Measurements from ENCODE around the gene THOC5. TPM values are rescaled to one million over a fixed set of nuclear protein-coding genes. Genes with fewer than 3 reads are reported as not detected.
"Not testable (repeated sequence)": the region's sequence is repeated elsewhere in the genome, so short reads cannot be mapped to it uniquely, and the experiment has no call there.

THOC5 gene
- total RNA-seq, 1 experiment from 2014 or later = 74.4 TPM

DNA sequence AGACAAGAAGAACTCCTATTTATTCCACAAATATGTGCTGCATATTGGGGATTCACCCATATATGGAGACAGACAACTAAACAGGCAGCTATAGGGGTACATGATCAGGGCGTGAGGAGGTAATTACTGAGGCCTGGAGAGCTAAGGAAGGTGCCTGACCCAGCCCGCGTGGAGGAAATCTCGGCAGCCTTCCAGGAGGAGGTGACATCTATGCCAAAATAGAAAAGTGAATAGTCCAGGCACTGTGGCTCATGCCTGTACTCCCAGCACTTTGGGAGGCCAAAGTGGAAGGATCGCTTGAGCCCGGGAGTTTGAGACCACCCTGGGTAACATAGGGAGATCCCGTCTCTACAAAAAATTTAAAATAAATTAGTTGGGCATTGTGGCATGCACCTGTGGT lies 13.8 kb upstream of the THOC5 start:
- in situ Hi-C loops (cut with HindIII; ENCODE audit: low pct_unique_long_range_greater_than_20kb, low sequenced_read_pairs) = no loop called here
- Histone ChIP-seq H3K27ac (ENCODE audit: low read length) (no peak overlapping the region), H3K27me3 (ENCODE audit: control insufficient read depth, insufficient read depth, low read length) (no peaks in the 10 kb centered on the region), H3K36me3 (ENCODE audit: control insufficient read depth, insufficient read depth, low read length) (no peaks in the 10 kb centered on the region), H3K4me1 (ENCODE audit: control insufficient read depth, insufficient read depth, low read length) (no peaks in the 10 kb centered on the region), H3K9me3 (ENCODE audit: control insufficient read depth, insufficient read depth, low read depth, low read length) (no peaks in the 10 kb centered on the region), H3K4me3 (ENCODE audit: low read depth in 2 of 2, low read length in 2 of 2) (no peak overlapping the region)
- no TSS peak for BruUV-seq (replicated peaks)
- no peak for DNase-seq (ENCODE audit: low read depth, low spot score)
- POLR2A ChIA-PET = no interaction called here
- ATAC-seq = no peak
- TF ChIP-seq POLR2AphosphoS5 (IDR thresholded peaks at IDR 0.05; ENCODE audit: low read depth, low read length) (no peak), TCF7L2 (IDR thresholded peaks at IDR 0.05; ENCODE audit: low read depth, low read length) (no peak), SIN3A (IDR thresholded peaks at IDR 0.05; ENCODE audit: borderline replicate concordance, insufficient read depth, low read depth, low read length) (no peak)
- TF ChIP-seq, protein P1, sequence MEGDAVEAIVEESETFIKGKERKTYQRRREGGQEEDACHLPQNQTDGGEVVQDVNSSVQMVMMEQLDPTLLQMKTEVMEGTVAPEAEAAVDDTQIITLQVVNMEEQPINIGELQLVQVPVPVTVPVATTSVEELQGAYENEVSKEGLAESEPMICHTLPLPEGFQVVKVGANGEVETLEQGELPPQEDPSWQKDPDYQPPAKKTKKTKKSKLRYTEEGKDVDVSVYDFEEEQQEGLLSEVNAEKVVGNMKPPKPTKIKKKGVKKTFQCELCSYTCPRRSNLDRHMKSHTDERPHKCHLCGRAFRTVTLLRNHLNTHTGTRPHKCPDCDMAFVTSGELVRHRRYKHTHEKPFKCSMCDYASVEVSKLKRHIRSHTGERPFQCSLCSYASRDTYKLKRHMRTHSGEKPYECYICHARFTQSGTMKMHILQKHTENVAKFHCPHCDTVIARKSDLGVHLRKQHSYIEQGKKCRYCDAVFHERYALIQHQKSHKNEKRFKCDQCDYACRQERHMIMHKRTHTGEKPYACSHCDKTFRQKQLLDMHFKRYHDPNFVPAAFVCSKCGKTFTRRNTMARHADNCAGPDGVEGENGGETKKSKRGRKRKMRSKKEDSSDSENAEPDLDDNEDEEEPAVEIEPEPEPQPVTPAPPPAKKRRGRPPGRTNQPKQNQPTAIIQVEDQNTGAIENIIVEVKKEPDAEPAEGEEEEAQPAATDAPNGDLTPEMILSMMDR (IDR thresholded peaks at IDR 0.05) = no peak
- TF ChIP-seq, protein P2, sequence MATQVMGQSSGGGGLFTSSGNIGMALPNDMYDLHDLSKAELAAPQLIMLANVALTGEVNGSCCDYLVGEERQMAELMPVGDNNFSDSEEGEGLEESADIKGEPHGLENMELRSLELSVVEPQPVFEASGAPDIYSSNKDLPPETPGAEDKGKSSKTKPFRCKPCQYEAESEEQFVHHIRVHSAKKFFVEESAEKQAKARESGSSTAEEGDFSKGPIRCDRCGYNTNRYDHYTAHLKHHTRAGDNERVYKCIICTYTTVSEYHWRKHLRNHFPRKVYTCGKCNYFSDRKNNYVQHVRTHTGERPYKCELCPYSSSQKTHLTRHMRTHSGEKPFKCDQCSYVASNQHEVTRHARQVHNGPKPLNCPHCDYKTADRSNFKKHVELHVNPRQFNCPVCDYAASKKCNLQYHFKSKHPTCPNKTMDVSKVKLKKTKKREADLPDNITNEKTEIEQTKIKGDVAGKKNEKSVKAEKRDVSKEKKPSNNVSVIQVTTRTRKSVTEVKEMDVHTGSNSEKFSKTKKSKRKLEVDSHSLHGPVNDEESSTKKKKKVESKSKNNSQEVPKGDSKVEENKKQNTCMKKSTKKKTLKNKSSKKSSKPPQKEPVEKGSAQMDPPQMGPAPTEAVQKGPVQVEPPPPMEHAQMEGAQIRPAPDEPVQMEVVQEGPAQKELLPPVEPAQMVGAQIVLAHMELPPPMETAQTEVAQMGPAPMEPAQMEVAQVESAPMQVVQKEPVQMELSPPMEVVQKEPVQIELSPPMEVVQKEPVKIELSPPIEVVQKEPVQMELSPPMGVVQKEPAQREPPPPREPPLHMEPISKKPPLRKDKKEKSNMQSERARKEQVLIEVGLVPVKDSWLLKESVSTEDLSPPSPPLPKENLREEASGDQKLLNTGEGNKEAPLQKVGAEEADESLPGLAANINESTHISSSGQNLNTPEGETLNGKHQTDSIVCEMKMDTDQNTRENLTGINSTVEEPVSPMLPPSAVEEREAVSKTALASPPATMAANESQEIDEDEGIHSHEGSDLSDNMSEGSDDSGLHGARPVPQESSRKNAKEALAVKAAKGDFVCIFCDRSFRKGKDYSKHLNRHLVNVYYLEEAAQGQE (IDR thresholded peaks at IDR 0.05; ENCODE audit: insufficient read depth in 1 of 2, low read depth in 2 of 2, low read length in 1 of 2) = no peak
- intact Hi-C loops (cut with micrococcal nuclease; ENCODE audit: unreplicated experiment) = no loop called here
- CTCF ChIA-PET = no interaction called here

DNA sequence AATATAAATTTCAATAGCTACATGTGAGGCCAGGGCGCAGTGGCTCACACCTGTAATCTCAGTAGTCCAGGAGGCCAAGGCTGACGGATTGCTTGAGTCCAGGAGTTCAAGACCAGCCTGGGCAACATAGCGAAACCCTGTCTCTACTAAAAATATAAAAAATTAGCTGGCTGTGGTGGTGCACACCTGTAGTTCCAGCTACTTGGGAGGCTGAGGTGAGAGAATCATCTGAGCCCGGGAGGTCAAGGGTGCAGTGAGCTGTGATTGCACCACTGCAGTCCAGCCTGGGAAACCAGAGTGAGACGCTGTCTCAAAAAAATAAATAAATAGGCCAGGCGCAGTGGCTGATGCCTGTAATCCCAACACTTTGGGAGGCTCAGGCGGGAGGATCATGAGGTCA lies 13.0 kb upstream of the THOC5 start:
- H3K27me3 ChIP-seq (ENCODE audit: control insufficient read depth, insufficient read depth, low read length); BruUV-seq (replicated peaks); H3K4me3 ChIP-seq (ENCODE audit: low read depth in 2 of 2, low read length in 2 of 2); H3K9me3 ChIP-seq (ENCODE audit: control insufficient read depth, insufficient read depth, low read depth, low read length); H3K36me3 ChIP-seq (ENCODE audit: control insufficient read depth, insufficient read depth, low read length); POLR2A ChIA-PET; DNase-seq (ENCODE audit: low read depth, low spot score); intact Hi-C loops (cut with micrococcal nuclease; ENCODE audit: unreplicated experiment); ATAC-seq; H3K27ac ChIP-seq (ENCODE audit: low read length); in situ Hi-C loops (cut with HindIII; ENCODE audit: low pct_unique_long_range_greater_than_20kb, low sequenced_read_pairs); CTCF ChIA-PET; H3K4me1 ChIP-seq (ENCODE audit: control insufficient read depth, insufficient read depth, low read length): not testable (repeated sequence)

DNA sequence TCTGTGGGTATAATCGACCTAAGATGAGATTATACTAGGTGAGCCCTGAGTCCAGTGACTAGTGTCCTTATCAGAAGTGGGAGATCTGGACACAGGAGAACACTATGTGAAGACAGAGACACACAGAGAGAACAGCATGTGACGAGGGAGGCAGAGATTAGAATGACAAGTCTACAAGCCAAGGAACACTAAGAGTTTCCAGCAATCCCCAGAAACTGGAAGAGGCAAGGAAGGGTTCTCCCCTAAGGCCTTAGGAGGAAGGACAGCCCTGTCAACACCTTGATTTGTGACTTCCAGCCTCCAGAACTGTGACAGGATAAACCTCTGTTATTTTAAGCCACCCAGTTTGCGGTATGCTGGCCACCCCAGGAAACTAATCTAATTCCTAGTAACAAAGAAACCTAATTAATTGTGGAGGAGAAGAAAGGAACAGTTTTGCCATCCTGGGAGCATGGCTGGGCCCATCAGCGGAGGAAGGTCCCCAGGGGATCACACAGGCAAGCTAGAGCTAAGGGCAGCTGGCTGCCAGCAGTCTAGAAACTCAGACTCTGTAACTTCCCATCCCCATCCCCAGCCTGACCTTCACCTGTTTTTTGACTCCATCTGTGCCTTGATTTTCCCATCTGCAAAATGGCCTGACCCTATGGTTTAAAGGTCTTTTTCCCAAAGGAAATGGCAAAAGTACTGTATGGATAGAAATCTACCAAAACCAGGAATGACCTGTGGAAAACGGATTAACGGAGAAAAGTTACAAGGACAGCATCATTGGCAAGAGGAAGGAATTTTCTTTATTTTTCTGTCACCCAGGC lies 10.3 kb upstream of the THOC5 start:
- H3K9me3 ChIP-seq (ENCODE audit: control insufficient read depth, insufficient read depth, low read depth, low read length) = no peaks in the 10 kb centered on the region
- in situ Hi-C loops (cut with HindIII; ENCODE audit: low pct_unique_long_range_greater_than_20kb, low sequenced_read_pairs) = no loop called here
- no peaks in the 10 kb centered on the region for H3K27me3 ChIP-seq (ENCODE audit: control insufficient read depth, insufficient read depth, low read length)
- H3K4me1 ChIP-seq (ENCODE audit: control insufficient read depth, insufficient read depth, low read length) = no peaks in the 10 kb centered on the region
- TF ChIP-seq TCF7L2 (IDR thresholded peaks at IDR 0.05; ENCODE audit: low read depth, low read length) (no peak), SIN3A (IDR thresholded peaks at IDR 0.05; ENCODE audit: borderline replicate concordance, insufficient read depth, low read depth, low read length) (no peak), POLR2AphosphoS5 (IDR thresholded peaks at IDR 0.05; ENCODE audit: low read depth, low read length) (no peak)
- TF ChIP-seq, protein P1 (IDR thresholded peaks at IDR 0.05) = no peak
- TF ChIP-seq, protein P2 (IDR thresholded peaks at IDR 0.05; ENCODE audit: insufficient read depth in 1 of 2, low read depth in 2 of 2, low read length in 1 of 2) = no peak
- no peak overlapping the region for H3K27ac ChIP-seq (ENCODE audit: low read length)
- POLR2A ChIA-PET = no interaction called here
- H3K4me3 ChIP-seq (ENCODE audit: low read depth in 2 of 2, low read length in 2 of 2) = no peak overlapping the region
- no TSS peak for BruUV-seq (replicated peaks)
- intact Hi-C loops (cut with micrococcal nuclease; ENCODE audit: unreplicated experiment) = no loop called here
- DNase-seq (ENCODE audit: low read depth, low spot score) (no peak), ATAC-seq (no peak)
- CTCF ChIA-PET = no interaction called here
- no peaks in the 10 kb centered on the region for H3K36me3 ChIP-seq (ENCODE audit: control insufficient read depth, insufficient read depth, low read length)

Measured in Panc1 (cell line).